ENCODE measurements around the gene SOX11.

- TF ChIP-seq EGR1 (IDR thresholded peaks at IDR 0.05): no peak
- TF ChIP-seq RAD21 (IDR thresholded peaks at IDR 0.05; ENCODE audit: low read depth): no peak
- TF ChIP-seq EP300 (IDR thresholded peaks at IDR 0.05; ENCODE audit: borderline replicate concordance): no peak
- no peak for TF ChIP-seq FOXM1 (IDR thresholded peaks at IDR 0.05; ENCODE audit: borderline replicate concordance, low read depth)
- TF ChIP-seq TEAD4 (IDR thresholded peaks at IDR 0.05): no peak
- TF ChIP-seq REST (IDR thresholded peaks at IDR 0.05; ENCODE audit: low read depth): no peak
- TF ChIP-seq MAX (IDR thresholded peaks at IDR 0.05): no peak
- no peak for TF ChIP-seq USF1 (IDR thresholded peaks at IDR 0.05)
Measured at GRCh38 chr2:5691985-5692529, at the start of gene SOX11.

Measured in Ishikawa (cell line).